NOMO-1 treated with DMSO at 0.1 percent for 48 hours (cell line): Measurements from ENCODE around the gene TADA2A.
A peak's percentile ranks its signal among the peaks of the same experiment; 100 is the strongest.
"Not testable (repeated sequence)": the region's sequence is repeated elsewhere in the genome, so short reads cannot be mapped to it uniquely, and the experiment has no call there.

ENCODE experiments used
- DNase-seq: peaks from one replicate; lab custom pipeline; 2025; ENCODE audit not compliant: unreplicated experiment; lab: John Stamatoyannopoulos, UW

TADA2A gene

DNA sequence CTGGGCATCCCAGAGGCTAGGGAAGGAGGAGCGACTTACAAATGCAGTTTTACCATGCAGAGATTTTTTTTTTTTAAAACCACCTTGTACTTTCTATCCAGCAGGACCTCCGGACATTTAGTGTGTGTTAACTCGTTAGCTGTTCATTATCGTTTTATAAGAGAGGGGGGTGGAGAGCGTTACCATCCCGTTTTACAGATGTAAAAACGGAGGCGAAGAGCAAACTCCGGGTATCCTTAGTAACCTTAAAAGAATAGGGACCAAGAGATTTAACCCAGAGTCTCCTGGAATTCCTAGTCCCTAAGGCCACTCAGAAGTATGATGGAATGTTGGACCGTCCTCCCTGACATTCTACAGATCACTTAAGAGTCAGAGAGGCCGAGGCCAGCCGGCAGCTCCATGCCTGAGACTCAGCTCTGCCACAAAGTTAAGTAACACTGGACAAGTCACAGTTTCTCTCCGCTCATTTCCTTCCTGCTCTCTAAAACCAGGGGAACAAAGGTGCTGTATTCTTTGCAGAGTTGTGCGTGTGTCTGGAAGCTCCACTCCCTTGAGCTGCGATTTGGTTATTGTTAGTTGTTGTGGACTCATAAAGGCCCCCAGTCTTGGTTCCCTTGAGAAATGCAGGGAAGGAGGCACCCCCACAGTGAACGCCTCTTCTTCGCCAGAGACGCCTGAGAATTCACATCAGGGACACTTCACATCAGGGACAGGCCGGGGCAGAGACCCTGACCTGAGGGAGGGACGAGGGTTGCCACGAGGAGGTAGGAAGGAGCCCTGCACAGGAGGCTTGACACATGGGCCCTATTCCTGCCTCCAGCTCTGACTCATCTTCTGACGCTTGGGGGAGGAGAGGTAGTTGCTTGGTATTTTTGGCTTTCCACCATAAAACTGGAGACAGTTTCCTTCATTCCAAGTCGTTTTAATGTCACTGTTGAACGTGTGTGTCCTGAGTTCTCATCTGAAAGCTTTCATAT lies 84.2 kb downstream of the TADA2A start:
- peak; percentile 21 for DNase-seq

DNA sequence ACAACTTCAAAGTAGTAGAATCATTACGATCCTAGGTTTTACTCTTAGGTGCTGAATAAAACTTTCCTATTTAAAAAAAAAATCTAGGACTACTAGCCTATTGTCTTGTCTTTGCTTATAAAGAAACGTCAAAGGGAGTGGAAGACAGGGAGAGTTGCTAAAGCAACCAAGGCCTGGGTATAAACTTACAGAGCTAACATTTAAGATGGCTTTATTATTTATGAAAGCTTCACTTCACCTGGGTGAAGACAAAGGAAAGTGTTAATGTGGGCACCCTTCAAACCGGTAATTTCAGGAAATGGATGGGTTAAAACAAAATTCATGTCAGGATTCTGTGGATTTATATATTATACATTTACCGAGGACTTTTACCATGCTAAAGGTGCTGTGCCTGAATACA lies 85.5 kb downstream of the TADA2A start:
- DNase-seq, result no peak

DNA sequence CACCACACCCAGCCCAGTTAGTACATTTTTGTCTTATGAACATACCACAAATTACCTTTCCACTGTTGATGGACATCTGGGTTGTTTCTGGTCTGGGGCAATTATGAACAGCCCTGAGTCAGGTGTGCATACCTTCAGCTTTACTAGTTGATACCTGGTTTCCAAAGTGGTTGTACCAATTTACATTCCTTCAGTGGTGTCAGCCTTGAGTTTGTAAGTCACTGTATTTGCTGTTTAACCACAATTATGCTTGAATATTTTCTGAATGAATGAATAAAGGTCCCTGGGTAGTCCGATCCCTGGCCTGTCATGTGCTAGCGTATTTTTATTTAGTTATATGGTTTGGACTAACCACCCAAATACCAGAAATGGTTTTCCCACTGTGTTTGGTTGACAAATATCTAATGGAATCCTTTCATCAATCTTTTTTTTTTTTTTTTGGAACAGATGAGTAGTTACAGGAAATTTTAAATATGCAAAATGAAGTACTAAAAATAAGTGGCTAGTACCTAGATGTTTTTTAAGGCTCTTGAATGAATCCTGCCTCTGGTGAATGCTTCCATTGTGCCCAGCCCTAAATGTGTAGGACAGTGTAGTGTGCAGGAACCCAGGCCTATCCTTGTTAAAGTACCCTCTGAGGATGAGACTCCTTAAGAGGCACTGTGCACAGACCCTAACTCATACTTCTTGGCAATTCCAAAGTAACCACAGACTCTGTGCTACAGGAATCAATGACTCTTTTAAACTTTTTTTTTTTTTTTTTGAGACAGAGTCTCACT lies 86.8 kb downstream of the TADA2A start:
- no peak for DNase-seq

DNA sequence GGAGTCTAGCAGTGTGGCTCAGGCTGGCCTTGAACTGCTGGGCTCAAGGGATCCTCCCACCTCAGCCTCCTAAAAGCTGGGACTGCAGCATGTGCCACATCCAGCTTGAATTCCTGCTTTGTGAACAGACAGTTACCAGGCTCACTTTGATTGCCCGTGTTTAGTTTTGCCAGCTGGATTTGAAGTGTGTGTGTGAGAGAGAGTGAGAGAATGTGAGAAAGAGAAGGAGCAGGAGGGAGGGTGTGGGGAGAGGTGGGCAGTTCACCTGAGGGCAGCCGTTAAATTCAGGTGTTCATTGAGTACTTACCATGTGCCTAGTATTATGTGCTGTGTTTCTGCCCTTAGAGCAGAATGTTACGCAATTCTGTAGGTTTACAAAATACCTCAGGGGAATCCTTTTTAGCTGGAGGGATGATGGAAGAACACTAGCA lies 87.7 kb downstream of the TADA2A start:
- no peak for DNase-seq

DNA sequence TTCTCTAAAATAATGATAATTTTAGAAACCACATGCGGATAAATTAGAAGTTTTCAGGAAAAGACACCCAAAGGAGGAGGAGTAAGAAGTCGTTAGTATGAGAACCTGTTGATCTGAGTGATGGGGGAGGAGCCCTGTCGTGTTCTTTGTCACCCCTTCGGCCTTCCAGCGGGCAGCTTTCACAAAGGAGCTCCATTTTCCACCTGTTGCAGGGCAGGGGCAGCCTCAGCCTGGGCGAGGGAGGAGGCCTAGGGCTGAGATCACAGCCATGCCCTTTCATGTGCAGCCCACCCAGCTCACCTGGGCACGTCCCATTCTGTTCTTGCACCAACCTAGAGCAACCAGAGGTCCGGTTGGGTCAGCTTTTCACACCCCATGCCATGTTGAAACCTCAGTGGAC lies 88.3 kb downstream of the TADA2A start:
- no peak for DNase-seq

DNA sequence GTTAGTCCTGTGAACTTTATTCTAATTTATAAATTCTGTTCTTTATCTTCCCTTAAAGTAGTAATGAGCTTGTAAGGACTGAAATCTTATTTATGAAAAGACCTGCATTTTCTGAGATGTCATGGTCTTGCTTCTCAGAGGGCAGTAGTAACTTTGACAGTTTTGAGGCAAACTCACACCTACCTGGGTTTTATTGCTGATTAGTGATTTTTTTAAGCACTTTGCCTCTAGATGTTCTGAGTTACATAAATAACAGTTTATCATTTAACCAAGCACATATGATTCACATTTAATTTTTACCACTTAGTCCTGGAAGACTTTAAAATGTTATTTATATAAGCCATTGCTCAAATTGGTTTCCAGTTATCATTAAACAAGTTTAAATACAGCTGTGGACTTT lies 93.7 kb downstream of the TADA2A start:
- DNase-seq, result no peak

DNA sequence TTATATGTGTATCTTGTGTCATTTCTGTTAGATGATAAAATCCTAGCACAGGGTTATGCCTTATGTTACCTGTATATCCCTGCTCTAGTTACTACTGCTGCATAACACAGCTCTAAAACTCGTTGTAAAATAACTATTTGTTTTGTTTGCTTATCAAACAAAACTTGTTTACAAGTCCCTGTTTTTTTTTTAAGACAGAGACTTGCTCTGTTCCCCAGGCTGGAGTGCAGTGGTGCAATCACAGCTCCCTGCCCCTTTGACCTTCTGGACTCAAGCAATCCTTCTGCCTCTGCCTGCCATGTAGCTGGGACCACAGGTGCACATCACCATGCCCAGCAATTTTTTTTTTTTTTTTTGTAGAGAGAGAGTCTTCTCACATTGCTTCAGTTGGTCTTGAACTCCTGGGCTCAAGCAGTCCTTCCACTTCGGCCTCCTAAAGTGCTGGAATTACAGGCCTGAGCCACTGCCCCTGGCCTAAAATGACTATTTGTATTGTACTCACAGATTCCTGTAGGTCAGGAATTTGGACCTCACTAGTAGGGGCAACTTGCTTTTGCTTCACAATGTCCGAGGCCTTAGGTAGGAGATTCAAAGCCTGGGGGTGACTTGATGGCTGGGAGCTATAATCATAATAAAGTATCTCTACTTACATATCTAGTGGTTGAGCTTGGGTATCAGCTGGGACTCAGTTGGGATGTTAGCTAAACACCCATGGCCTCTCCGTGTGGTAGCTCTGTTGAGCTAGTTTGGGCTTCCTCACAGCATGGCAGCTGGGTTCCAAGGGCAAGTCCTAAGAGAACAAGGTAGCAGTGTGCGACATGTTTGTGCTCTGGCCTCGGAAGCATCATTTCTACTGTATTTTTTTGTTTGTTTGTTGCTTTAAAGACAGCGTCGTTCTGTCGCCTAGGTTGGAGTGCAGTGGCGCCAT lies 95.6 kb downstream of the TADA2A start:
- DNase-seq, result no peak

DNA sequence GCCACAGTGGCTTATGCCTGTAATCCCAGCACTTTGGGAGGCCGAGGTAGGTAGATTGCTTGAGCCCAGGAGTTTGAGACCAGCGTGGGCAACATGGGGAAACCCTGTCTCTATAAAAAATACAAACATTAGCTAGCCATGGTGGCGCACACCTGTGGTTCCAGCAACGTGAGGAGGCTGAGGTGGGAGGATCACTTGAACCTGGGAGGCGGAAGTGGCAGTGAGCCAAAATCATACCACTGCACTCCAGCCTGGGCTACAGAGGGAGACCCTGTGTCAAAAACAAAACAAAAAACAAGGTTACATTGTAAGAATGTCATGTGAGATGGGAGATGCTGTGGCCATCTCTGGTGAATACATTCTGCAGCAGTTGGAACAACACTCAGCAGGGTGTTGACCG lies 96.5 kb downstream of the TADA2A start:
- no peak for DNase-seq

DNA sequence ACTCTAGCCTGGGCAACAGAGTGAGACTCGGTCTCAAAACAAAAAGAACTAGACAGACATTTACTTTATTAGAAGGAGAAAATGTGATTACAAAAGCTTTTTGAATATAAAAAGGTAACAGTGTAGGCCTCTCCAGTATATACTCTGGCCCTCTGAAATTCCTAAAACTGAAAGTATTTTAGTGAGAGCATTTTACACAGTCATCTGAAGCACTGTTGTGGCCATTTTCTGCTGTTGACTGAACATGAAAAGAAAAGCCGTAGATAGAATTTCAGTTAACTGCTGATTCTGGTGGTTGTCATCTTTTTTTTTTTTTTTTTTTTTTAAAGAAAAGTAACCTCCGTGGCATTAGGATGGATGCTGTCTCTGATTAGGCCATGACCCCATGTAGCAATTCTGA lies 98.6 kb downstream of the TADA2A start:
- no peak for DNase-seq

DNA sequence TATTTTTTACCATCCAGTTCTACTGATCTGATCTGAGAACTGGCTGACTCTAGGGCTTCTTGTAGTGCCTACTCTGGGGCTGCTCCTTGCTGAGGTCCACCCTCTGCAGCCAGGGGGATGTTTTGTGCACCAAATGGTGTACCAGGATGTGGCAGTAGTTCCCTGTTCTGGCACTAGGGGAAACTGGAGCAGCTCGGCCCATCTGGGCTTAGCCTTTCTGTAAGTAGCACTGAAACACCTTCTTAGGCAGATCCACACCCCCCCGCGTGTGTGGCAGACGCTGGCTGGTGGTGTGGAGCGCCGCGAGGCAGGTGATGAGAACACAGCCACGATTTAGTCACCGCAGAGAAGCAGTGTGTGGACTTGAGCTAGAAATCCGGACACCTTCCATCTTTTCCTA lies 100.0 kb downstream of the TADA2A start:
- peak; percentile 32 for DNase-seq

DNA sequence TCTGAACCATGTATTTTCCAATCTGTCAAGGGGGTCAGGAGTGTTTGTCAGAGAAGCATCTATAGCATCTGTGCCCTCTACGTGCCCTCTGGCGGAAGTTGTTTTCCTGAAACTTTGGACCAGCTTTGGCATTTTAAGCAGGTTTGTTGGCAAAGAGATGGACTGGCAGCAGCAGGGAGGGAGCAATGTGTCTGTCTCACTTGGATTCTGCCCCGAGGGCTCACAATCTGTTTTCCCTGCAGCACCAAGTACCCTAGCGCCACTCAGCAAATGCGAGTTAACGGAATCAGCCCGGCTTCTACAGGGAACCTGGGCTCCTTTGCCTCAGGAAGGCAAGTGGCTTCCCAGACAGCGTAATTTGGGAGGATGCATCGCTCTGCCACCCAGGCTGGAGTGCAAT lies 100.4 kb downstream of the TADA2A start:
- no peak for DNase-seq

DNA sequence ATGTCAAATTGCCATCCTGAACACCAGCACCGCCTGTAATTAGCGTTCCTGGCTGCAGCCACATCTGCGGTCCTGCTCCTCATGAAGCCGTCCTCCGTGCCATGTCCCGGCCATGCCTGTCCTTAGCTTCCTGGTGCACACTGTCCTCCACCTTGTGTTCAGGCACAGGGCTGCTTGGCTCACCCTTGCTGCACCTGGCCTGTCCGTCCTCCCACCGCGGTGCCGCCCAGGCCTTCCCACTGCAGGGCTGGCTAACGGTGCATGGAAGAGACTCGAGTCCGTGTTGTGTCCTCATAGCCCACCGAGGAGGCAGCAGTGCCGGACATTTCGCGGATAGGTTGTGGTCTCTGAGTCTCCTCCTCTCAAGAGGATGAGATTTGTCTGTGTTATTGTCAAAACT lies 103.4 kb downstream of the TADA2A start:
- no peak for DNase-seq

DNA sequence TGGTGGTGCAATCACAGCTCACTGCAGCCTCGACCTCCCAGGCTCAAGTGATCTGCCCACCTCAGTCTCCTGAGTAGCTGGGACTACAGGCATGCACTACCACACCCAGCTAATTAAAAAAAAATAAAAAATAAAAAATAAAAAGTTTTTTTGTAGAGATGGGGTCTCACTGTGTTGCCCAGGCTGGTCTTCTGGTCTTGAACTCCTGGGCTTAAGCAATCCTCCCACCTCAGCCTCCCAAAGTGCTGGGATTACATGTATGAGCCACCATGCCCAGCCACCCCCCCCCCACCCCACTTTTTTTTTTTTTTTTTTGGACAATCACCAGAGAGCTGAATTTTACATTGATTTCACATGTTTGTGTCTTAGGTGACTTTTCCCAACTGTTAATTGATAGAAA lies 105.0 kb downstream of the TADA2A start:
- DNase-seq, result not testable (repeated sequence)

DNA sequence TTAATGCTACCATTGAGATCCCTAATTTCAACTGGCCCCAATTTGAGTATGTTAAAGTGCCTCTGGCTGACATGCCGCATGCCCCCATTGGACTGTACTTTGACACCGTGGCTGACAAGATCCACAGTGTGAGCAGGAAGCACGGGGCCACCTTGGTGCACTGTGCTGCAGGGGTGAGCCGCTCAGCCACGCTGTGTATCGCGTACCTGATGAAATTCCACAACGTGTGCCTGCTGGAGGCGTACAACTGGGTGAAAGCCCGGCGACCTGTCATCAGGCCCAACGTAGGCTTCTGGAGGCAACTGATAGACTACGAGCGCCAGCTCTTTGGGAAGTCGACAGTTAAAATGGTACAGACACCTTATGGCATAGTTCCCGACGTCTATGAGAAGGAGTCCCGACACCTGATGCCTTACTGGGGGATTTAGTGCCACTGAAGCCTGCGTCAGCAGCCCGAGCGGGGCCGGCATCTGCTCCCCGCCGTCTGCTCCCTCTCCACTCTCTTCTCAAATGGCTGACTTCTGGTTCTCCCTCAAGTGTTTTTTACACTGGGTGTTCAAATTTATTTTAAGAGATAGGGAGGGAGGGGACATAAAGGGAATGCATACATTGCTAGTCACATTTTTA lies 105.9 kb downstream of the TADA2A start:
- no peak for DNase-seq

DNA sequence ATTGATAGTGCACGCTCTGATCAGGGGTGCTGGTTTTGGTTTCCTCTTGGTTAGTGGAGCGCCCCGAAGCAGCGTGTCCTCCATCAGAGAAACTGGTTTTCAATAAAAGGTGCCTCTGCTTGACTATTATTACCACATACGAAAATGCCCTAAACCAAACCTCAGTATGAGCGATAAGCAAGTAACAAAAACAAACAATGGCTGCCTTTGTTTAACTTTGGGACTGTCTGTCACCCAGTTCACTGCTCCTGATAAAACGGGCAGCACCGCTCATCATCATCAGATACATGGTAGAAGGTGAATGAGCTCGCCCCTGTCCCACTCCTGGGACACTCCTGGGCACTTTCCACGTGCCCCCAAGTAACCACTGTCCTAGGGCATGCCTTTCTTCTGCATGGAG lies 107.0 kb downstream of the TADA2A start:
- DNase-seq, result no peak

DNA sequence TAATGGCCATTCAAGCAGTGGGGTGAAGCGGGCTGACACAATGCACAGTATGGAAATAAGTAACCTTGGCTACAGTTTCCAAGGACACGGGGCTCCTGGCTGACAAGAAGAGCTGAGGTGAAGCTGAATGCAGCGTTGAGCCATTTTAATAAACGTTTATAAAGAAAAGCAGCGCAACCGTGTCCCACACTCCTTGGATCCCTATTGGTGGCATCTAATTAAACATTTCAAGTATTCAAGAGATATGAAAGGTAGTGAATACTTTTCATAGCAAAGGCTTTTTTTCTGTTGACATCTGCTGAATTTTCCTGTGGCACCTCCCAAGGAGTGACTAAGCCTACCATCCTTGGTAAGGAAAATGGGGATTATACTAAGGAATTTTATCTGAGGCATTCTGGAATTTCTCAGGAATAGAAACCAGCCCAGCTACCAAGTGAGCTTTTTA lies 109.5 kb downstream of the TADA2A start:
- DNase-seq, result no peak

DNA sequence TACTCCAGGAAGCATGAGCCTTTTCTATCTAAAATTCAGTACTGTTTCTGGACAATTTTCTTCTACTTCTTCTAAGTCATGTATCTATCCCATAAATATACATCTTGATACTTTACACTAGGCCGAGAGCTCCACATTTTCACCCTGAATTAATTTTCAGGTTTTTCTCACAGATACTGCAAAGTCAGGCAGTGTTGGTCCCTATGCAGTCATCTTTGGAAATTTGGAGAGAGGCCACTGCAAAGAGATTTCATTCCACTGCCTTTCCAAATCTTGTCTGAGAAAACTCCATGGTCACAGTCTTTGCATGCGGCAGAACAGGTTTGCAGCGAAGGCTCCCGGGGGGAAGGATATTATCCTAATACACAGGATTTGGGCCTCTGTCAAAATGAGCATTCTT lies 111.2 kb downstream of the TADA2A start:
- DNase-seq, result no peak

DNA sequence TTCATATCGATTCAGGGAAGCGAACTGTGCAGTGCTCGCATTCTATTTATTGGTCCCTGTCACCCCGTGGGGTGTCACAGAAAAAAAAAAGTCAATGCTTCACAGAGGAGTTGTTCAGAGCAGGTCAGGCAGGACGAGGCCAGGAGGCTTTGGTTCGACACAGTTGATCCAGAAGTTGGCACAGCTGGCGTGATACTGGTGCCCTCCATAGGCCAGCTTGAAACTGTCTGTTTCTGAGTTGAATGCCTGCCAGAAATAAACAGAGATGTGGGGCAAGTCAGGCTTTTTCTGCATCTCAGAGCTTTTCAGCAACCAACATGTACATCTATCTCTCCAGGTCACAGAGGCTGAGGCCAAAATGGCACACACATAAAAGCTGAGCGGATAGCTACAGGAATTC lies 112.1 kb downstream of the TADA2A start:
- no peak for DNase-seq

DNA sequence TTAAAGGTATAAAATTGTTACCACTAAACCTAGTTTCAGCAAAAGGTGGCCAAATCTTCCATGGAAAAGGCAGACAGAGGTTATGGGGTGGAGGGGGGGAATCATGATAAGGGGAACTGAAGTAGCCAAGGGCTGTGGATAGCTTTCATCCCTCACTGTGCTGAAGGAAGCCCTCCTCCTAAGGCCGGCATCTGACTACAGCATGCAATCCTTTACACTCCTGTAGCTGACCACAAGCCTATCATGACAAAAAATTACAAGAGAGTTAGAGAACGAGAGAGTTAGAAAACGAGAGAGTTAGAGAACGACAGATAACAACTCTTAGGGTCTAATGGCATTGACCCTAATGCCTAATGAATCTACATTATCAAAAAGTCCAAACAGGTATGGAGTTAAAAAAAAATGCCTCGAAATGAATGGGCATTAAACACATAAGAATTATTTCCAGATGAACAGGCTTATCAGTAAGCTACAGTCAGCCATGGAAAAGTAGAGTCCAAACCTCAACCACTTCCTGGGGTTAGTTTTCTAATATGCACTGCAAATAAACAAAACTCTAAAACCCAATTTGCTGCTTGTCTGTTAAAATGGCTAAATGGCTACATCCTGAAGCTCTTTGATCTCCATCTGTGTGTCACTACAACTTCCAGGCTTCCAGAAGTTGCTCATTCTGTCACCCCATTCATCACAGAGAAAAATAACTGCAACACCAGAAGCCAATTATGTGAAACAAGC lies 112.7 kb downstream of the TADA2A start:
- no peak for DNase-seq

DNA sequence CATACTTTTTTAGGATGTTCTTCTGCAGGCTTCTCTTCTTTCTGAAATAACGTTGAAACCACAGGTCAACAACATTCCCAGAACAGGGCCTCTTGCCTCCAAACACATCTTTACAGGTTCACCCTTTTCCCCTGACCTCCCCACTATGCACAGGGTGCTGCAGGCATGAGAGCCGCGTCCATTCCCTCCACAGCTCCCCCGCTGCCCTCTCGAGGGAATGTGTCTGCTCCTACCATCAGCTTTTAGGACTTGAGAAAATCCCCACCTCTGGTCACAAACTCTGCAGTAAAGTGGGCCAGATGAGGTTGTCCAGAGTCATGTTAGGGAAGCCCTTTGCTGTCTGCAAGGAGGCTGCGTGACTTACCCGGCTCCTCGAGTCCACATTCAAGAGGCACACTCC lies 113.5 kb downstream of the TADA2A start:
- DNase-seq, result no peak
